ENCODE measurements around the gene PALS1.

DNA sequence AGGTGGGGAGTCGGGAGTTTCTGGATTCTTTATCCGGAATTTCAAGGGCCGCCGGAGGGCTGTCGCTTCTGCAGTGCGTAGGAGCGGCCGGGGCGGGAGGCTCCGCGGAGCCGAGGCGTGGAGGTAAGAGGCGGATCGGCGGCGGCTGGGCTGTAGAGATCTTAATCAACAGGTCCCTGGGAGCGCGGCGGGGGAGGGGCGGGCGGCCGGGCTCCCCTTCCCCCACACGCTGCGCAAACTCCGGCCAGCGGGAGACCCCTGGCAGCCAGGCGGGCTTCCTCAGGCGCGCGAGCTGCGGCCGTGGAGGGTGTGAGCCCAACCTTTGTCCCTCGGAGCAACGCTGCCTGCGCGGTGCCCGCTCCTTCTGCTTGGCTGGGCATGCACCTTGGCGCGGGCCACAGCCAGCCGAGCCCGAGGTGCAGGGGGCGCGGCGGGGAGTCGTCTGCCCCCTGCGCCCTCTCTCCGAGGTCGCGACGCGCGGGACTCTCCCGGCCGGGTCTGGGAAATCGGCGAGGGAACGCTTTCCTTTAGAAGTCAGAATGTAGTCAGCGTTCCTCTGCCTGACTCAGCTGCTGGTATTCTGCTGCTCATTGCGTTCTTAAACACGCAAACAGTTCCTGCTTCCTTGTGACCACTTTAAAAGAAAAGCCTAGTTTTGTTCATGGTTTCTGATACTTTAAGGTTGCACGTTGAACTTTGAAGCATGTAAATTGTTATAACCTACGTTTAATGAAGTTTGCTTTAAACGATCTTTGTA is at the start of gene PALS1:
- TF ChIP-seq TARDBP (IDR thresholded peaks at IDR 0.05) (no peak), FOXA1 (IDR thresholded peaks at IDR 0.05) (no peak), BHLHE40 (IDR thresholded peaks at IDR 0.05; ENCODE audit: borderline replicate concordance) (no peak), ZNF384 (IDR thresholded peaks at IDR 0.05) (no peak), FOXK2 (IDR thresholded peaks at IDR 0.05) (no peak), SUZ12 (IDR thresholded peaks at IDR 0.05) (no peak), SP1 (IDR thresholded peaks at IDR 0.05) (no peak), NFRKB (IDR thresholded peaks at IDR 0.05) (no peak)
